AG10803 (cell line): ENCODE data around the gene FBXO45.
"Not testable (repeated sequence)": the region's sequence is repeated elsewhere in the genome, so short reads cannot be mapped to it uniquely, and the experiment has no call there.

Source experiments
- DNase-seq: peaks from one replicate; pipeline ENCODE4 v3.0.0; 2010; ENCODE audit warnings: low read depth
- H3K4me3 ChIP-seq: 2 replicates; pipeline ENCODE4 v1.5.1; 2011; ENCODE audit warnings: mild to moderate bottlenecking, low read length, control low read depth
- TF ChIP-seq, protein P1 (sequence below): conservative IDR thresholded peaks from 2 replicates; pipeline ENCODE4 v1.5.1; 2011; ENCODE audit warnings: mild to moderate bottlenecking, low read length, control low read depth, inconsistent platforms

The FBXO45 gene

DNA sequence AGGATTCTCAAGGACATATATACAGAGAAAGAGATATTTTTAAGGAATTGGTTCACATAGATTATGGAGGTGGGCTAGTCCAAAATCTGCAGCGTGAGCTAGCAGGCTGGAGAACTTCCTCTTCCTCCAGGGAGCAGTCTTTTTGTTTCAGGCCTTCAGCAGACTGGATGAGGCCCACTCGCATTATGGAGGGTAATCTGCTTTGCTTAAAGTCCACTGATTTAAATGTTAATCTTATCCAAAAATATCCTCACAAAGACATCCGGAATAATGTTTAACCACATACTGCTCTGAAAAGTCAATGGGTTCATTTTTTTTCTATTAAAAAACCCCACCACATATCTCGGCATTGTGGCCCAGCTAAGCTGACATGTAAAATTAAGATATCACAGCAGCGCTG is 48.8 kb downstream of the FBXO45 start:
- TF ChIP-seq, protein P1, sequence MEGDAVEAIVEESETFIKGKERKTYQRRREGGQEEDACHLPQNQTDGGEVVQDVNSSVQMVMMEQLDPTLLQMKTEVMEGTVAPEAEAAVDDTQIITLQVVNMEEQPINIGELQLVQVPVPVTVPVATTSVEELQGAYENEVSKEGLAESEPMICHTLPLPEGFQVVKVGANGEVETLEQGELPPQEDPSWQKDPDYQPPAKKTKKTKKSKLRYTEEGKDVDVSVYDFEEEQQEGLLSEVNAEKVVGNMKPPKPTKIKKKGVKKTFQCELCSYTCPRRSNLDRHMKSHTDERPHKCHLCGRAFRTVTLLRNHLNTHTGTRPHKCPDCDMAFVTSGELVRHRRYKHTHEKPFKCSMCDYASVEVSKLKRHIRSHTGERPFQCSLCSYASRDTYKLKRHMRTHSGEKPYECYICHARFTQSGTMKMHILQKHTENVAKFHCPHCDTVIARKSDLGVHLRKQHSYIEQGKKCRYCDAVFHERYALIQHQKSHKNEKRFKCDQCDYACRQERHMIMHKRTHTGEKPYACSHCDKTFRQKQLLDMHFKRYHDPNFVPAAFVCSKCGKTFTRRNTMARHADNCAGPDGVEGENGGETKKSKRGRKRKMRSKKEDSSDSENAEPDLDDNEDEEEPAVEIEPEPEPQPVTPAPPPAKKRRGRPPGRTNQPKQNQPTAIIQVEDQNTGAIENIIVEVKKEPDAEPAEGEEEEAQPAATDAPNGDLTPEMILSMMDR: no peak
- H3K4me3 ChIP-seq: no peak overlapping the region
- no peak for DNase-seq

DNA sequence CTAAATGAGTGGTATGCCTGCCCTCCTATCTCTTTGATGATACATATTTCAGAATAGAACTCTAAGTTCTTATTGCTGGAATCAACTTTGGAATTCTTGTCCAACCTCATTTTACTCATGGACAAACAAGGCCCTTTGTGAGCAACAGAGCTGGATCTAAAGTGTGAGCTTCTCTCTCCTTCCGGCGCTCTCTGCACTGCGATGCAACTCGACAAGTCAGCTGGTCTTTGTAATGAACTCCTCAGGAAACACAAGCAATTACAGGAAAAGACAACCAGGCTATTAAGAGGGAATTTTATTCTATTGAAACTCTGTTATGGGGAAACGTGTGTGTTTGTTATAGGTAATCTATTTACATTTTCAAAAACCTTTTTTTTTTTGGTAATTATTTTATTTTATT is 50.8 kb downstream of the FBXO45 start:
- DNase-seq: no peak
- H3K4me3 ChIP-seq: no peak overlapping the region
- TF ChIP-seq, protein P1: no peak

DNA sequence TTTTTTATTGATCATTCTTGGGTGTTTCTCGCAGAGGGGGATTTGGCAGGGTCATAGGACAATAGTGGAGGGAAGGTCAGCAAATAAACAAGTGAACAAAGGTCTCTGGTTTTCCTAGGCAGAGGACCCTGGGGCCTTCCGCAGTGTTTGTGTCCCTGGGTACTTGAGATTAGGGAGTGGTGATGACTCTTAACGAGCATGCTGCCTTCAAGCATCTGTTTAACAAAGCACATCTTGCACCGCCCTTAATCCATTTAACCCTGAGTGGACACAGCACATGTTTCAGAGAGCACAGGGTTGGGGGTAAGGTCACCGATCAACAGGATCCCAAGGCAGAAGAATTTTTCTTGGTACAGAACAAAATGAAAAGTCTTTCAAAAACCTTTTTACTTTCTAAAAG is 51.2 kb downstream of the FBXO45 start:
- not testable (repeated sequence) for DNase-seq, H3K4me3 ChIP-seq

DNA sequence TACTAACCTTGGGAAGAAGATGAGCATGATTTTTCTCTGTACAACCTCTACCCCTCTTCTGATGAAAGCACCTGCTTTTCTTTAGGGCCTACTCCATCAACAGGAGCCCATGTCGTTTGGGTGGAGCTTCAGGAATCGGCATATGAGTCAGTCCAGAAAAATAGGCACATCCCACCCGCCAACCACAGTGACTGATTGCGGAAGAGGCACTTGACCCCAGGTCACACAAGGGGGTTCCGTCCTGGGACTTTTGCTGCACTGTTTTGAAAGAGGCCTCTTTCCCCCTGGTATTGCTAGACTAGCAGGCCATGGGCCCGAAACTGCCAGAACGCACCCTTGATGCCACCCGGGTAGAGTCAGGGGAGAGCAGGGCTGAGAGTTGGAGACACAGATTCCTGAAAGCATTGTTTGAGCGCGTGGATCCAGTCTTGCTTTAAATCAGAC is 51.7 kb downstream of the FBXO45 start:
- H3K4me3 ChIP-seq: no peak overlapping the region
- TF ChIP-seq, protein P1: no peak
- no peak for DNase-seq

DNA sequence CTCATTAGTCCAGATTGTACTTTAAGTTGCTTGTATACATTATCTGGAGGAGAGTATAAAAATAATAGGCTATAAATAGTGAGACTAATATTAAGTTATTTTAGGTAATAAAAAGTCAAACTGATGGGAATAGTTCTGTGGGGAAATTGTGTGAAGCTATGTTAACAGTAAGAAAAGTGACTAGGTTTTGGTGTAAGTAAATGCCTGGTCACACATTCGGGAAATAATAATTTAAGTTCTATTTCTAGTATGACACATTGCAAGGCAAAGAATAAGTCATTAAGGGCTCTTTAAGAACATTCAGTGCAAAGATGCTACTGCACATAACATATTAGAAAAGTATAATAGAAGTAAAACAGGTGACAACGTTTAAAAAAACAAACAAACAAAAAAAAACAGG is 52.2 kb downstream of the FBXO45 start:
- DNase-seq: no peak
- H3K4me3 ChIP-seq: no peak overlapping the region
- TF ChIP-seq, protein P1: no peak

DNA sequence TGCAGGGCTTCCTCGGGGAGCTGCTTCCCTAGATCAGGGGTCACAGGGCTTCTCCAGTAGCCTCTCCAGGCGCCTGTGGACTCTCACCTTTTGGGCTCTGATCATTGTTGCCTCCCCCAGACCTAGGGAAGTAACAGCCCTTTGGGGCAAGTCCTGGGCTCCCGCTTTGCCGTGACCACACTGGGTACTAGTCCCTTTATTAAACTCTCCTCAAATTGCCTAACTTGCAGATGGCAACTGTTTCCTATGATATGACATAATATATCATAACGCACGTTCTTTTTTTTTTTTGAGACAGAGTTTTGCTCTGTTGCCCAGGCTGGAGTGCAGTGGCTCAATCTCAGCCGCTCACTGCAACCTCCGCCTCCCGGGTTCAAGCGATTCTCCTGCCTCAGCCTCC is 53.2 kb downstream of the FBXO45 start:
- H3K4me3 ChIP-seq: no peak overlapping the region
- DNase-seq: no peak
- TF ChIP-seq, protein P1: no peak

DNA sequence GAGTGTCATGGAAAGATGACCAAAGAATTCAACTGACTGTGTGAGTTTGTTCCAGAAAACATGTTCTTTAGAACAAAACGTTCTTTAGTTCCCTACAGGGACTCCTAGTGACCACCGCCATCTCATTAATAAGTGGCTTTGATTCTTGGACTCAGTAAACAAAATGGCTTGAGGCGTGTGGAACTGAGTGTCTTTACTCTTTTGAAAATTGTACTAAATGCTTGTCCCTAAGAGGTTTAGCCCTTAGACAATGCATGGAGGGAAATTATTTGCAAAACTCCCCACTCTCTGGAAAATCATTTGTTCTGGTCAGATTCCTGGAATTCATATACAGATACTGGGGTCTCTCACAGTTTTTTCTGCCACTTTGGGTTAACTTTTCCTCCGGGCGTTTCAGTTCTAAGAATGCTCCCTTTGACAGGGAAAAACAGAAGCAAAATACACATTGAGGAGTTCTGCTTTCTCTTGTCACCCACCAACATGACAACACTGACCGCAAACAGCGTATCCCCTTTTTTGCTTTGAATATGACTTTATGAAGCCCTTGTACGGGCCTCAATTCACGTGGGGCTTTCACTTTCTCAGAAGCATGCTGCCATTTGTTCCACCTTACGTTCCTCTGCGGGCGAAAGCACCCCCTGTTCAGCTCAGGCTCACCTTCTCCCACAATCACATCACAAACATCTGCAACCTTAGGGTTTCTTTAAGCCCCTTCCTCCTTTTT is 55.8 kb downstream of the FBXO45 start:
- TF ChIP-seq, protein P1: no peak
- DNase-seq: no peak
- no peak overlapping the region for H3K4me3 ChIP-seq
